ENCODE data around the gene ZNF100. TPM values are rescaled to one million over a fixed set of nuclear protein-coding genes. Genes with fewer than 3 reads are reported as not detected.
"Not testable (repeated sequence)": the region's sequence is repeated elsewhere in the genome, so short reads cannot be mapped to it uniquely, and the experiment has no call there.

ZNF100 gene
- total RNA-seq, 1 donor from 2014 or later, result 5.4 TPM

DNA sequence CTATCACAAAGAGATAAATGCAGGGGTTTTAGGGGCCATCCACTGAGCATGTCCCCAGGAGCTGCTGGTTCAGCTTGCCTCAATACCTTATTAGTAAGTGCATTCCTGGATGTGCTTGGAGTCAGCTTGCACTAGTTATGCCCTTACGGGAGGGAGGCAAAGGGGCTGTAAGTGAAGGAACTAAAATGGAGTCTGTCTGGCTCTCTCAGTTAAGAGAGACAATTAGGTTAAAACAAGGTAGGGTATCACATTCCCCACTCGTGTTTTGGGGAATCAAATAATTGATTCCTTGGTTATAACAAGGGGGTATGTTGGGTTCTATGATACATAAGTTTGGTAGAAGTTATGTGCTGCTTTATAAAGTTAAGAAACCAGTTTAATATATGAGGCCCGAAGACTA lies 78.9 kb downstream of the ZNF100 start:
- no peaks in the 10 kb centered on the region for H3K27me3 ChIP-seq
- TF ChIP-seq, protein P1, sequence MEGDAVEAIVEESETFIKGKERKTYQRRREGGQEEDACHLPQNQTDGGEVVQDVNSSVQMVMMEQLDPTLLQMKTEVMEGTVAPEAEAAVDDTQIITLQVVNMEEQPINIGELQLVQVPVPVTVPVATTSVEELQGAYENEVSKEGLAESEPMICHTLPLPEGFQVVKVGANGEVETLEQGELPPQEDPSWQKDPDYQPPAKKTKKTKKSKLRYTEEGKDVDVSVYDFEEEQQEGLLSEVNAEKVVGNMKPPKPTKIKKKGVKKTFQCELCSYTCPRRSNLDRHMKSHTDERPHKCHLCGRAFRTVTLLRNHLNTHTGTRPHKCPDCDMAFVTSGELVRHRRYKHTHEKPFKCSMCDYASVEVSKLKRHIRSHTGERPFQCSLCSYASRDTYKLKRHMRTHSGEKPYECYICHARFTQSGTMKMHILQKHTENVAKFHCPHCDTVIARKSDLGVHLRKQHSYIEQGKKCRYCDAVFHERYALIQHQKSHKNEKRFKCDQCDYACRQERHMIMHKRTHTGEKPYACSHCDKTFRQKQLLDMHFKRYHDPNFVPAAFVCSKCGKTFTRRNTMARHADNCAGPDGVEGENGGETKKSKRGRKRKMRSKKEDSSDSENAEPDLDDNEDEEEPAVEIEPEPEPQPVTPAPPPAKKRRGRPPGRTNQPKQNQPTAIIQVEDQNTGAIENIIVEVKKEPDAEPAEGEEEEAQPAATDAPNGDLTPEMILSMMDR (IDR thresholded peaks at IDR 0.05), result no peak

DNA sequence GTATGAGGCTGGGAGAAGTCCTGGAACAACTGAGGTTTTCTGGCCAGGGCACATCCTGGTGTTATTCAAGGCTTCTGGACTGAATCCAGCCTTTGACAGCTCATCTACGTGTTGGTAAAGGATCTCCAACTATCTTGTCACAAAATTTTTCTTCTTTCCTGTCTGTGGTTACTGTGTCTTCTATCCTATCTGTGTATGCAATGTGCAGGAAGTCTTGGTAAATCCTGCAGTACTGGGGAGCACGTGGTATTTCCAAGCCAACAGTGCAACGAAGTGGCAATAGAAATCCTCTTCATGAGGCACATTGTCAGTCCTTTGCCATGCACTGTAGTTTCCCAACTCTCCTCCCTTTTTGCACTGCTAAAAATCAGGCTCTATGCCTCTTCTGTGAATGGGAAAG lies 86.7 kb downstream of the ZNF100 start:
- no peak overlapping the region for H3K27ac ChIP-seq
- TF ChIP-seq, protein P1 (IDR thresholded peaks at IDR 0.05), result no peak
- no peak for TF ChIP-seq POLR2AphosphoS5 (IDR thresholded peaks at IDR 0.05; ENCODE audit: insufficient read depth in 1 of 2, low read depth in 1 of 2)
- TF ChIP-seq POLR2A (IDR thresholded peaks at IDR 0.05), result no peak
- no peaks in the 10 kb centered on the region for H3K27me3 ChIP-seq
- intact Hi-C loops (cut with DNase I), result no loop called here
- no peak for DNase-seq (ENCODE audit: extremely low spot score in 2 of 2)
- H3K36me3 ChIP-seq, result no peaks in the 10 kb centered on the region
- H3K4me1 ChIP-seq, result no peaks in the 10 kb centered on the region
- no peaks in the 10 kb centered on the region for H3K9me3 ChIP-seq
- no peak overlapping the region for H3K4me3 ChIP-seq

More for the DNA sequence above, 78.9 kb downstream of the ZNF100 start:
- Histone ChIP-seq H3K4me3 (no peak overlapping the region), H3K4me1 (no peaks in the 10 kb centered on the region), H3K27ac (no peak overlapping the region), H3K36me3 (no peaks in the 10 kb centered on the region), H3K9me3 (no peaks in the 10 kb centered on the region)
- no peak for DNase-seq (ENCODE audit: extremely low spot score in 2 of 2)
- intact Hi-C loops (cut with DNase I), result no loop called here

DNA sequence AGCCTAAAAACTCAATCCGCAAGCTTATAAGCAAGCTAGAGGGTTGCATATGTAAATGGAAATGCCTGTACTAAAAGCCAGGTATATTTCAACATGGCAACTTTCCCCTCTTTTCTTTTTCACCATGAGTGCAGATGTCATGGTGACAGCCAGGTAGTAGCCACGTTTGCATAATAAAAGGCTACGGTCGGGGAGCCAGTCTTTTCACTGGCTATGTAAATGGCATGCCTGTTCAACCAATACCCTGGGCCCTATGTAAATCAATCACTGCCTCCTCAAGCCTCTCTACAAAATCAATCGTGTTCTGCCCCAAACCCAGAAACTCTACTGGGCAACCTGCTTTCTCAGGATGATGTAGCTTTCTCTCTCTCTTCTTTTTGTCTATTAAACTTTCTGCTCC lies 87.4 kb downstream of the ZNF100 start:
- no peaks in the 10 kb centered on the region for H3K36me3 ChIP-seq
- no peaks in the 10 kb centered on the region for H3K27me3 ChIP-seq
- H3K27ac ChIP-seq, result no peak overlapping the region
- H3K9me3 ChIP-seq, result no peaks in the 10 kb centered on the region
- intact Hi-C loops (cut with DNase I), result no loop called here
- DNase-seq (ENCODE audit: extremely low spot score in 2 of 2), result no peak
- TF ChIP-seq POLR2AphosphoS5 (IDR thresholded peaks at IDR 0.05; ENCODE audit: insufficient read depth in 1 of 2, low read depth in 1 of 2), result no peak
- TF ChIP-seq POLR2A (IDR thresholded peaks at IDR 0.05), result no peak
- TF ChIP-seq, protein P1 (IDR thresholded peaks at IDR 0.05), result no peak
- no peaks in the 10 kb centered on the region for H3K4me1 ChIP-seq
- H3K4me3 ChIP-seq, result no peak overlapping the region

DNA sequence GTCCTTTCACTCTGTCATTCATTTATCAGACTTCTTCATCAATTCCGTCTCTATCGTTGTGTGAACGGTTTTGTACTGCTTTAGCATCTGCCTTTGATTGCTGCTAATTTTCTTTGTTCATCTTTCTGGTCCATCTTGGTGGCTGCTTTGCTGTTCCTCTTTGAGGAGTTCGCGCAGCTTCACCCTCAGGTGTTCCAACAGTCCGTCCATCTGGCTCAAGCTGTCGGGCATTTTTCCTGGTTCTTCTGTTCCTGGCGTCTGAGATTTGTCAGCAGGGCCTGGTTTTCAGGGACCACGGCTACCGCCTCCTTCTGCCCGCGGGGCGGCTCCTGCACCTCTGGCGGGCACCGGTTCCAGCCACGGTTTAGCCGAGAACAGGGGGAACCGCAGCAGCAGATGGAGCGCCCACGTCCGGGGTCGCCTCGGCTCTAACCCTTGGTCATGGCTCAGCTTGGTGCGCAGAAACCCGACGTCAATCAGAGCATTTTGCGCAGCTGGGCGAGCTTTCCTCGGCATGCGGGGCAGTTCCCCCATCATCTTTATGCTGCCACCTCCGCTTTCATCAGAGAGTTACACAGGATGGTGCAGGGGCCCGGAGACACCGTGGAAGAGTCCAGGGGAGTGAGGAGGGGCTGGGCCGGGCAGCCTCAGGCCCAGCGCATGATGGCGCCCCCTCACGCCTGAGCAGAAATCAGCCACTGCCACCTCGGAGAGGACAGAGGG lies 89.5 kb downstream of the ZNF100 start:
- Histone ChIP-seq H3K9me3 (no peaks in the 10 kb centered on the region), H3K27me3 (no peaks in the 10 kb centered on the region), H3K36me3 (no peaks in the 10 kb centered on the region), H3K4me1 (no peaks in the 10 kb centered on the region), H3K27ac (no peak overlapping the region), H3K4me3 (no peak overlapping the region)
- no peak for DNase-seq (ENCODE audit: extremely low spot score in 2 of 2)
- intact Hi-C loops (cut with DNase I), result no loop called here
- TF ChIP-seq, protein P1 (IDR thresholded peaks at IDR 0.05), result no peak
- no peak for TF ChIP-seq POLR2A (IDR thresholded peaks at IDR 0.05)
- TF ChIP-seq POLR2AphosphoS5 (IDR thresholded peaks at IDR 0.05; ENCODE audit: insufficient read depth in 1 of 2, low read depth in 1 of 2), result no peak

DNA sequence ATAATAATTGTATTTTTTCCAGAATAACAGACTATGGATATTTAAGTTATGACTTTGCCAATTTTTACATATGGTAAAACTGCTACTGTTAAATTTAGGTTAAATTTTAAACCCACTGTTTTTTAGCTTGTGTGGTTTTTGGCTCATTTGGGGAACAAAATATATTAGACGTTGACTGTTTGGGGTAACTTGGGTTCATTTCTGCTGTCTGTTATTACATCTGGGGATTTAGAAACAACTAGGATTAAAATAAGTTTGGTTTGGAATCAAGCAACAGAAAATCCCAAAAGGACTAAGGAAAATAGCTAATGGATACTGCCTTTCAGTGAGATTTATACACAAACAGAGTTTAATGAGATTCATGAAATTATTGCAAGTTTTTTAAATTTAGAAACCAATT lies 92.9 kb downstream of the ZNF100 start:
- no peak overlapping the region for H3K27ac ChIP-seq
- H3K4me1 ChIP-seq, result no peaks in the 10 kb centered on the region
- TF ChIP-seq POLR2AphosphoS5 (IDR thresholded peaks at IDR 0.05; ENCODE audit: insufficient read depth in 1 of 2, low read depth in 1 of 2) (no peak), POLR2A (IDR thresholded peaks at IDR 0.05) (no peak)
- TF ChIP-seq, protein P1 (IDR thresholded peaks at IDR 0.05), result no peak
- H3K4me3 ChIP-seq, result no peak overlapping the region
- DNase-seq (ENCODE audit: extremely low spot score in 2 of 2), result no peak
- H3K27me3 ChIP-seq, result no peaks in the 10 kb centered on the region
- H3K36me3 ChIP-seq, result no peaks in the 10 kb centered on the region
- intact Hi-C loops (cut with DNase I), result no loop called here
- H3K9me3 ChIP-seq, result no peaks in the 10 kb centered on the region

DNA sequence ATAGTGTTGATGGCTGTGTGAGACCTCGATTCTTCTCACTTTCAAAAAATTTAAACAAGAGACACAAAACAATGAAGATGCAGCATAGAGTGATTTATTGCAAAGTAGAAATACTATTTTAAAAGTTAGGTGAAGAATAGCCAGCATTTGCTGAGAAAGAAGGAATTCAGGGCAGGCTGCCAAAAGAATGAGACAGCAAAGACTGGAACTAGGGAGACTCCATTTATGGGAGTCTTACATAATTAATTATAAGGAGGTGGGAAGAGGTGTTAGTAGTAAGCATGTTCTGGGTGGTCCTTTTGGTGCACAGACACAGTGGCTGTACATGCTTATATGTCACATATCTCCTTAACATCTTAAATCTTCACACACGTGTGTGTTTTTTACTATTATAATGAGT lies 93.9 kb downstream of the ZNF100 start:
- H3K4me1 ChIP-seq; DNase-seq (ENCODE audit: extremely low spot score in 2 of 2); H3K36me3 ChIP-seq; H3K27ac ChIP-seq; intact Hi-C loops (cut with DNase I); H3K9me3 ChIP-seq; H3K27me3 ChIP-seq; H3K4me3 ChIP-seq: not testable (repeated sequence)

Measured in vagina (tissue), 2 donors.